ENCODE data around the gene CHPF2. TPM values are rescaled to one million over a fixed set of nuclear protein-coding genes. Genes with fewer than 3 reads are reported as not detected.

Gene CHPF2
- total RNA-seq, 1 experiment from 2014 or later: 19.5 TPM

DNA sequence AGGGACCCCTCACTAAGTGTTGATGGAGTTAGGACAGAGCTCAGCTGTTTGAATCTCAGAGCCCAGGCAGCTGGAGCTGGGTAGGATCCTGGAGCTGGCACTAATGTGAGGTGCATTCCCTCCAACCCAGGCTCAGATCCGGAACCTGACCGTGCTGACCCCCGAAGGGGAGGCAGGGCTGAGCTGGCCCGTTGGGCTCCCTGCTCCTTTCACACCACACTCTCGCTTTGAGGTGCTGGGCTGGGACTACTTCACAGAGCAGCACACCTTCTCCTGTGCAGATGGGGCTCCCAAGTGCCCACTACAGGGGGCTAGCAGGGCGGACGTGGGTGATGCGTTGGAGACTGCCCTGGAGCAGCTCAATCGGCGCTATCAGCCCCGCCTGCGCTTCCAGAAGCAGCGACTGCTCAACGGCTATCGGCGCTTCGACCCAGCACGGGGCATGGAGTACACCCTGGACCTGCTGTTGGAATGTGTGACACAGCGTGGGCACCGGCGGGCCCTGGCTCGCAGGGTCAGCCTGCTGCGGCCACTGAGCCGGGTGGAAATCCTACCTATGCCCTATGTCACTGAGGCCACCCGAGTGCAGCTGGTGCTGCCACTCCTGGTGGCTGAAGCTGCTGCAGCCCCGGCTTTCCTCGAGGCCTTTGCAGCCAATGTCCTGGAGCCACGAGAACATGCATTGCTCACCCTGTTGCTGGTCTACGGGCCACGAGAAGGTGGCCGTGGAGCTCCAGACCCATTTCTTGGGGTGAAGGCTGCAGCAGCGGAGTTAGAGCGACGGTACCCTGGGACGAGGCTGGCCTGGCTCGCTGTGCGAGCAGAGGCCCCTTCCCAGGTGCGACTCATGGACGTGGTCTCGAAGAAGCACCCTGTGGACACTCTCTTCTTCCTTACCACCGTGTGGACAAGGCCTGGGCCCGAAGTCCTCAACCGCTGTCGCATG, 5.2 kb downstream of the CHPF2 start:
- peaks cover 18 to 31% of the 10 kb centered on the region in 2 experiments for H3K36me3 ChIP-seq (ENCODE audit: control insufficient read depth in 1 of 2, insufficient read depth in 2 of 2, low read length in 2 of 2)
- H4K20me1 ChIP-seq (ENCODE audit: insufficient read depth): no peaks in the 10 kb centered on the region
- H3K4me1 ChIP-seq (ENCODE audit: control insufficient read depth in 1 of 2, insufficient read depth in 2 of 2, low read length in 2 of 2): peaks cover 6 to 20% of the 10 kb centered on the region in 2 experiments; a peak in 3 of 4 replicates
- ChIA-PET CTCF (no interaction called here), RAD21 (ENCODE audit: low non-redundant PET in 1 of 2, low total read pairs in 2 of 2, uncharacterized antibody in 2 of 2, unreplicated experiment in 2 of 2) (no interaction called here), POLR2A (no interaction called here)
- DNase-seq (ENCODE audit: low read depth, low spot score) (no peak), ATAC-seq (no peak)
- no peak overlapping the region for H3K4me3 ChIP-seq (replicated peaks in 1 of 2; ENCODE audit: low read depth in 1 of 2, low read length in 2 of 2)
- H3K4me2 ChIP-seq (ENCODE audit: low read length): no peak overlapping the region
- H3K27ac ChIP-seq (ENCODE audit: low read depth, low read length): no peak overlapping the region
- H3K9me3 ChIP-seq (ENCODE audit: control insufficient read depth in 1 of 2, insufficient read depth in 1 of 2, low read depth in 1 of 2, low read length in 2 of 2): no peaks in the 10 kb centered on the region
- no peaks in the 10 kb centered on the region for H3K27me3 ChIP-seq (ENCODE audit: insufficient read depth, low read length)
- peaks cover 32% of the 10 kb centered on the region for H3K79me2 ChIP-seq (ENCODE audit: insufficient read depth, low read length)
- no TSS peak for BruUV-seq (replicated peaks)
- intact Hi-C loops (cut with micrococcal nuclease): no loop called here
- TF ChIP-seq SRF (IDR thresholded peaks at IDR 0.05; ENCODE audit: low read depth): no peak
- TF ChIP-seq EGR1 (IDR thresholded peaks at IDR 0.05; ENCODE audit: low read depth): no peak
- TF ChIP-seq POLR2AphosphoS5 (IDR thresholded peaks at IDR 0.05; ENCODE audit: low read depth, low read length): no peak
- no peak for TF ChIP-seq FOSL1 (IDR thresholded peaks at IDR 0.05; ENCODE audit: low read depth)
- no peak for TF ChIP-seq CEBPB (IDR thresholded peaks at IDR 0.05; ENCODE audit: low read depth)
- no peak for TF ChIP-seq RAD21 (IDR thresholded peaks at IDR 0.05; ENCODE audit: low read depth)
- no peaks in the 10 kb centered on the region for H3K9me2 ChIP-seq (ENCODE audit: insufficient read depth)
- no peak overlapping the region for H2AFZ ChIP-seq (ENCODE audit: low read depth, low read length, poor library complexity, severe bottlenecking)
- no peak overlapping the region for H3K9ac ChIP-seq (ENCODE audit: low read length)

DNA sequence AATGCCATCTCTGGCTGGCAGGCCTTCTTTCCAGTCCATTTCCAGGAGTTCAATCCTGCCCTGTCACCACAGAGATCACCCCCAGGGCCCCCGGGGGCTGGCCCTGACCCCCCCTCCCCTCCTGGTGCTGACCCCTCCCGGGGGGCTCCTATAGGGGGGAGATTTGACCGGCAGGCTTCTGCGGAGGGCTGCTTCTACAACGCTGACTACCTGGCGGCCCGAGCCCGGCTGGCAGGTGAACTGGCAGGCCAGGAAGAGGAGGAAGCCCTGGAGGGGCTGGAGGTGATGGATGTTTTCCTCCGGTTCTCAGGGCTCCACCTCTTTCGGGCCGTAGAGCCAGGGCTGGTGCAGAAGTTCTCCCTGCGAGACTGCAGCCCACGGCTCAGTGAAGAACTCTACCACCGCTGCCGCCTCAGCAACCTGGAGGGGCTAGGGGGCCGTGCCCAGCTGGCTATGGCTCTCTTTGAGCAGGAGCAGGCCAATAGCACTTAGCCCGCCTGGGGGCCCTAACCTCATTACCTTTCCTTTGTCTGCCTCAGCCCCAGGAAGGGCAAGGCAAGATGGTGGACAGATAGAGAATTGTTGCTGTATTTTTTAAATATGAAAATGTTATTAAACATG, 6.0 kb downstream of the CHPF2 start:
- no peak overlapping the region for H3K4me2 ChIP-seq (ENCODE audit: low read length)
- peaks cover 18 to 31% of the 10 kb centered on the region in 2 experiments for H3K36me3 ChIP-seq (ENCODE audit: control insufficient read depth in 1 of 2, insufficient read depth in 2 of 2, low read length in 2 of 2)
- H3K9me2 ChIP-seq (ENCODE audit: insufficient read depth): no peaks in the 10 kb centered on the region
- H2AFZ ChIP-seq (ENCODE audit: low read depth, low read length, poor library complexity, severe bottlenecking): no peak overlapping the region
- peaks cover 24% of the 10 kb centered on the region for H3K79me2 ChIP-seq (ENCODE audit: insufficient read depth, low read length)
- ChIA-PET RAD21 (ENCODE audit: low non-redundant PET in 1 of 2, low total read pairs in 2 of 2, uncharacterized antibody in 2 of 2, unreplicated experiment in 2 of 2) (no interaction called here), CTCF (no interaction called here), POLR2A (no interaction called here)
- no peak for DNase-seq (ENCODE audit: low read depth, low spot score)
- no peaks in the 10 kb centered on the region for H3K9me3 ChIP-seq (ENCODE audit: control insufficient read depth in 1 of 2, insufficient read depth in 1 of 2, low read depth in 1 of 2, low read length in 2 of 2)
- ATAC-seq: no peak
- H3K9ac ChIP-seq (ENCODE audit: low read length): no peak overlapping the region
- peaks cover 6 to 17% of the 10 kb centered on the region in 2 experiments; a peak in 3 of 4 replicates for H3K4me1 ChIP-seq (ENCODE audit: control insufficient read depth in 1 of 2, insufficient read depth in 2 of 2, low read length in 2 of 2)
- intact Hi-C loops (cut with micrococcal nuclease): no loop called here
- no peaks in the 10 kb centered on the region for H4K20me1 ChIP-seq (ENCODE audit: insufficient read depth)
- no peaks in the 10 kb centered on the region for H3K27me3 ChIP-seq (ENCODE audit: insufficient read depth, low read length)
- H3K4me3 ChIP-seq (replicated peaks in 1 of 2; ENCODE audit: low read depth in 1 of 2, low read length in 2 of 2): no peak overlapping the region
- no peak overlapping the region for H3K27ac ChIP-seq (ENCODE audit: low read depth, low read length)
- TF ChIP-seq RAD21 (IDR thresholded peaks at IDR 0.05; ENCODE audit: low read depth): no peak
- TF ChIP-seq MAX (IDR thresholded peaks at IDR 0.05): no peak
- no TSS peak for BruUV-seq (replicated peaks)

All from HCT116 (cell line).